Measurements from ENCODE around the gene MYH11. TPM values are rescaled to one million over a fixed set of nuclear protein-coding genes. Genes with fewer than 3 reads are reported as not detected.
"Not testable (repeated sequence)": the region's sequence is repeated elsewhere in the genome, so short reads cannot be mapped to it uniquely, and the experiment has no call there.

Gene MYH11
- total and polyA plus RNA-seq, 8 donors = 1.6 to 24.7 (median 5.0) TPM

- H3K27me3 ChIP-seq = no peaks in the 10 kb centered on the region
- DNase-seq (no peak), ATAC-seq (no peak), FAIRE-seq (no peak)
- intact Hi-C loops (cut with DNase I) = no loop called here
- no peaks in the 10 kb centered on the region for H3K9me3 ChIP-seq
- H3K4me1 ChIP-seq = peaks cover 0 to 5% (median 3%) of the 10 kb centered on the region in 3 donors
- TF ChIP-seq CTCF (IDR thresholded peaks at IDR 0.05) = no peak
- 44 to 50% methylated on average over 4 of the region's 4 CpGs for WGBS, 2 donors
- H3K36me3 ChIP-seq = no peaks in the 10 kb centered on the region
- H3K4me3 ChIP-seq = no peak overlapping the region
- no peak overlapping the region for H3K27ac ChIP-seq
These were observed 46.4 kb downstream of the MYH11 start for GRCh38 chr16:15810411-15810810.

GRCh38 chr16:15809297-15809696 is 47.5 kb downstream of the MYH11 start:
- H3K36me3 ChIP-seq; H3K27ac ChIP-seq; H3K4me1 ChIP-seq; H3K9me3 ChIP-seq; ATAC-seq; DNase-seq; H3K27me3 ChIP-seq; H3K4me3 ChIP-seq; FAIRE-seq; intact Hi-C loops (cut with DNase I): not testable (repeated sequence)
- 85% methylated on average over 7 of the region's 7 CpGs for WGBS, 2 donors

- WGBS, 2 donors = 82 to 92% methylated on average over 8 of the region's 8 CpGs
- DNase-seq (no peak), ATAC-seq (no peak), FAIRE-seq (no peak)
- H3K36me3 ChIP-seq = no peaks in the 10 kb centered on the region
- H3K4me1 ChIP-seq = peaks cover 0 to 5% (median 3%) of the 10 kb centered on the region in 3 donors
- intact Hi-C loops (cut with DNase I) = no loop called here
- H3K4me3 ChIP-seq = no peak overlapping the region
- TF ChIP-seq CTCF (IDR thresholded peaks at IDR 0.05) = no peak
- no peaks in the 10 kb centered on the region for H3K27me3 ChIP-seq
- H3K9me3 ChIP-seq = no peaks in the 10 kb centered on the region
- no peak overlapping the region for H3K27ac ChIP-seq
These were observed 48.8 kb downstream of the MYH11 start for GRCh38 chr16:15808071-15808470.

GRCh38 chr16:15807603-15808009 is 49.2 kb downstream of the MYH11 start:
- FAIRE-seq (no peak), ATAC-seq (no peak), DNase-seq (no peak)
- no peaks in the 10 kb centered on the region for H3K27me3 ChIP-seq
- no peak overlapping the region for H3K27ac ChIP-seq
- intact Hi-C loops (cut with DNase I) = no loop called here
- H3K36me3 ChIP-seq = no peaks in the 10 kb centered on the region
- H3K4me1 ChIP-seq = peaks cover 0 to 5% (median 3%) of the 10 kb centered on the region in 3 donors
- no peak overlapping the region for H3K4me3 ChIP-seq
- no peak for TF ChIP-seq CTCF (IDR thresholded peaks at IDR 0.05)
- H3K9me3 ChIP-seq = no peaks in the 10 kb centered on the region
- WGBS, 2 donors = 54 to 72% methylated on average over 11 of the region's 11 CpGs

GRCh38 chr16:15803618-15804017 is 53.2 kb downstream of the MYH11 start:
- no peak overlapping the region for H3K27ac ChIP-seq
- no peak for FAIRE-seq
- no peak for DNase-seq
- H3K9me3 ChIP-seq = no peaks in the 10 kb centered on the region
- H3K36me3 ChIP-seq = no peaks in the 10 kb centered on the region
- ATAC-seq = no peak
- 81 to 83% methylated on average over 9 of the region's 9 CpGs for WGBS, 2 donors
- no peaks in the 10 kb centered on the region for H3K27me3 ChIP-seq
- intact Hi-C loops (cut with DNase I) = no loop called here
- H3K4me3 ChIP-seq = no peak overlapping the region
- H3K4me1 ChIP-seq = no peaks in the 10 kb centered on the region
- TF ChIP-seq CTCF (IDR thresholded peaks at IDR 0.05) = no peak

Measured in pancreas (tissue), 10 donors.